ENCODE results near the gene STUB1.
A peak's percentile ranks its signal among the peaks of the same experiment; 100 is the strongest.

The STUB1 gene

GRCh38 chr16:679814-680624, at the start of gene STUB1:
Gene STUB1 (plus strand): TSS chr16:680410. CDS start chr16:680526, 116 bp downstream.
- DNase-seq (ENCODE audit: low spot score), result peak; percentile 84

- no peak for DNase-seq (ENCODE audit: low spot score)
Observed at GRCh38 chr16:630815-631405, 49.3 kb upstream of the STUB1 start, which contains the start of gene WFIKKN1. Gene WFIKKN1 (plus strand): TSS chr16:630985. CDS start chr16:631254, 269 bp downstream.

- DNase-seq (ENCODE audit: low spot score), result no peak
Observed at GRCh38 chr16:631808-632358, 48.3 kb upstream of the STUB1 start.

- DNase-seq (ENCODE audit: low spot score), result no peak
Observed at GRCh38 chr16:632486-633335, 47.5 kb upstream of the STUB1 start.

- no peak for DNase-seq (ENCODE audit: low spot score)
Observed at GRCh38 chr16:633336-634050, 46.7 kb upstream of the STUB1 start.

GRCh38 chr16:634051-634670, 46.0 kb upstream of the STUB1 start:
- DNase-seq (ENCODE audit: low spot score), result no peak

- no peak for DNase-seq (ENCODE audit: low spot score)
Observed at GRCh38 chr16:634996-635395, 45.2 kb upstream of the STUB1 start.

- no peak for DNase-seq (ENCODE audit: low spot score)
Observed at GRCh38 chr16:635573-636205, 44.5 kb upstream of the STUB1 start.

GRCh38 chr16:636206-637080, 43.8 kb upstream of the STUB1 start, which contains the start of gene METTL26:
Gene METTL26 (minus strand): TSS chr16:636305. CDS start chr16:636290, 15 bp downstream.
- peak; percentile 94 for DNase-seq (ENCODE audit: low spot score)

GRCh38 chr16:637081-638018, 42.9 kb upstream of the STUB1 start:
- DNase-seq (ENCODE audit: low spot score), result no peak

- no peak for DNase-seq (ENCODE audit: low spot score)
Observed at GRCh38 chr16:638034-638543, 42.1 kb upstream of the STUB1 start.

GRCh38 chr16:638836-639235, 41.4 kb upstream of the STUB1 start:
- DNase-seq (ENCODE audit: low spot score), result no peak

- DNase-seq (ENCODE audit: low spot score), result no peak
Observed at GRCh38 chr16:640614-641013, 39.6 kb upstream of the STUB1 start.

GRCh38 chr16:641326-642188, 38.7 kb upstream of the STUB1 start, which contains the start of gene MCRIP2:
Gene MCRIP2 (plus strand): TSS chr16:641828. CDS start chr16:641992, 164 bp downstream.
- peak; percentile 60 for DNase-seq (ENCODE audit: low spot score)

GRCh38 chr16:642189-643049, 37.8 kb upstream of the STUB1 start:
- DNase-seq (ENCODE audit: low spot score), result no peak

GRCh38 chr16:643050-643368, 37.2 kb upstream of the STUB1 start:
- no peak for DNase-seq (ENCODE audit: low spot score)
